K562 (cell line): ENCODE data around the gene THEM4. TPM values are rescaled to one million over a fixed set of nuclear protein-coding genes. Genes with fewer than 3 reads are reported as not detected.

Source experiments
- ATAC-seq: fragments of 200-7000 bp; cut with Tn5 transposase; 3 replicates; pipeline ENCODE4 v1.9.1; 2020; ENCODE audit warnings: moderate library complexity
- BruUV-seq: library from RNA; stranded (reverse); fragments of 400-500 nt; replicated peaks from 2 replicates; lab custom pipeline; 2021; lab: Mats Ljungman, UMichigan
- CTCF ChIA-PET: fragments of 300-600 bp; formaldehyde crosslinking; extraction: SDS; loops from one replicate; lab custom pipeline; 2021; ENCODE audit warnings: low intra/inter-chr PET ratio; lab: Yijun Ruan, JAX
- POLR2A ChIA-PET: fragments of 300-600, 350-650 bp; sonication (Branson Sonifier 250); formaldehyde crosslinking; extraction: SDS; loops from one replicate; lab custom pipeline; 2021; ENCODE audit warnings: antibody characterized with exemption, inconsistent platforms; lab: Yijun Ruan, JAX
- DNase-seq, 4 experiments: peaks; one replicate each; pipeline versions ENCODE4 v3.0.0 to v3.0.0-alpha.2; 2011 to 2018; ENCODE audit warnings: low spot score in 3 of 4, mixed read lengths in 3 of 4; ENCODE audit errors: extremely low read depth in 1 of 4
- FAIRE-seq: peaks from 2 replicates; lab custom pipeline; 2011; peaks lifted over from hg19 to GRCh38; lab: Jason Lieb, UNC
- H2AFZ ChIP-seq: 2 replicates; pipeline ENCODE4 v1.6.0; 2011; ENCODE audit warnings: low read depth, low read length, control low read depth, inconsistent platforms
- H3K27ac ChIP-seq: fragments of 200-600 bp; 3 replicates; pipeline ENCODE4 v1.8.0; 2011; ENCODE audit warnings: low read depth, mild to moderate bottlenecking, control low read depth, inconsistent platforms, low read length, moderate library complexity, mixed read lengths; ENCODE audit errors: extremely low read depth
- H3K27me3 ChIP-seq, 2 experiments: fragments of 300-600 bp in 1 of 2; 2 replicates in 1 of 2; 3 replicates in 1 of 2; pipeline versions ENCODE4 v1.6.0 to v1.8.0; 2011; ENCODE audit warnings: inconsistent platforms in 2 of 2, low read length in 2 of 2, mild to moderate bottlenecking in 1 of 2, mixed read lengths in 1 of 2, moderate library complexity in 1 of 2; ENCODE audit not compliant: control insufficient read depth in 2 of 2, insufficient read depth in 2 of 2
- H3K36me3 ChIP-seq: fragments of 300-600 bp; 3 replicates; pipeline ENCODE4 v1.8.0; 2011; ENCODE audit warnings: mild to moderate bottlenecking, low read length, inconsistent platforms; ENCODE audit not compliant: control insufficient read depth, insufficient read depth
- H3K4me1 ChIP-seq, 2 experiments: fragments of 200-600 bp in 1 of 2; replicated peaks in 1 of 2; 2 replicates in 1 of 2; 3 replicates in 1 of 2; pipeline versions ENCODE4 v1.5.1 to v1.8.0; 2011; ENCODE audit warnings: inconsistent platforms in 2 of 2, low read length in 2 of 2, mild to moderate bottlenecking in 1 of 2, mixed read lengths in 1 of 2, moderate library complexity in 1 of 2; ENCODE audit not compliant: control insufficient read depth in 2 of 2, insufficient read depth in 2 of 2
- H3K4me2 ChIP-seq: 2 replicates; pipeline ENCODE4 v1.6.1; 2011; ENCODE audit warnings: low read length, control low read depth, inconsistent platforms, mixed read lengths; ENCODE audit not compliant: insufficient read depth
- H3K4me3 ChIP-seq: fragments of 200-600 bp; sonication (generic), shearing (Covaris generic); 2 replicates; pipeline ENCODE4 v1.5.1; 2016; ENCODE audit warnings: control low read depth, inconsistent platforms
- H3K79me2 ChIP-seq: fragments of 200-600 bp; 3 replicates; pipeline ENCODE4 v1.8.0; 2011; ENCODE audit warnings: low read length, inconsistent platforms; ENCODE audit not compliant: control insufficient read depth, insufficient read depth
- H3K9ac ChIP-seq, 2 experiments: 2 replicates each; pipeline versions ENCODE4 v1.6.0 to v1.6.1; 2011; ENCODE audit warnings: low read depth in 2 of 2, low read length in 2 of 2, control low read depth in 1 of 2, inconsistent platforms in 1 of 2, mild to moderate bottlenecking in 1 of 2, mixed read lengths in 1 of 2; ENCODE audit not compliant: insufficient read depth in 1 of 2
- H3K9me1 ChIP-seq: one replicate; pipeline ENCODE4 v1.6.0; 2011; ENCODE audit warnings: inconsistent platforms, mild to moderate bottlenecking, low read length, moderate library complexity; ENCODE audit not compliant: control insufficient read depth, insufficient read depth
- H3K9me3 ChIP-seq: replicated peaks from 2 replicates; pipeline ENCODE4 v1.5.1; 2011; ENCODE audit warnings: low read depth, low read length, inconsistent platforms; ENCODE audit not compliant: control insufficient read depth, insufficient read depth
- H4K20me1 ChIP-seq: replicated peaks from 2 replicates; pipeline ENCODE4 v1.6.1; 2011; ENCODE audit warnings: low read length, inconsistent platforms, mixed read lengths; ENCODE audit not compliant: control insufficient read depth, insufficient read depth
- ADNP ChIP-seq: fragments of 200-800 bp; sonication (Bioruptor generic); IDR thresholded peaks from 2 replicates; pipeline ENCODE4 v1.6.1; 2016; ENCODE audit warnings: missing genetic modification characterization, missing compliant biosample characterization
- DPF2 ChIP-seq: fragments of 450-650 bp; IDR thresholded peaks from 2 replicates; pipeline ENCODE4 v1.6.1; 2016
- EGR1 ChIP-seq: fragments of 450-650 bp; conservative IDR thresholded peaks from 2 replicates; pipeline ENCODE4 v1.6.1; 2017; ENCODE audit warnings: mild to moderate bottlenecking
- HNRNPUL1 ChIP-seq: fragments of 200-400 bp; formaldehyde crosslinking; IDR thresholded peaks from 2 replicates; pipeline ENCODE4 v1.6.1; 2017; ENCODE audit warnings: low read length
- JUN ChIP-seq, 2 experiments: sonication (generic) in 1 of 2; formaldehyde crosslinking in 1 of 2; IDR thresholded peaks; 2 replicates each; pipeline versions ENCODE4 v1.6.1 to v1.8.0; 2012 to 2022; ENCODE audit warnings: borderline replicate concordance in 2 of 2, mild to moderate bottlenecking in 2 of 2, improper control_type of control experiment in 1 of 2, low read depth in 1 of 2, low read length in 1 of 2, missing genetic modification reagents in 1 of 2
- MYC ChIP-seq, 2 experiments: fragments of 250-450 bp in 1 of 2; sonication (Bioruptor Pico) in 1 of 2; IDR thresholded peaks; 2 replicates each; pipeline versions ENCODE4 v1.5.1 to v1.6.1; 2012 to 2021; ENCODE audit warnings: low read depth in 2 of 2, borderline replicate concordance in 1 of 2, improper control_type of control experiment in 1 of 2, low read length in 1 of 2, mild to moderate bottlenecking in 1 of 2, moderate library complexity in 1 of 2
- NFIX ChIP-seq: fragments of 250-450 bp; sonication (Bioruptor Pico); IDR thresholded peaks from 2 replicates; pipeline ENCODE4 v1.4.0; 2020; ENCODE audit warnings: low read depth, mild to moderate bottlenecking, moderate library complexity
- RBM17 ChIP-seq: fragments of 200-400 bp; formaldehyde crosslinking; IDR thresholded peaks from 2 replicates; pipeline ENCODE4 v1.6.1; 2017; ENCODE audit warnings: low read depth, mild to moderate bottlenecking, low read length, borderline replicate concordance
- SPI1 ChIP-seq: IDR thresholded peaks from 2 replicates; pipeline ENCODE4 v1.6.1; 2011; ENCODE audit warnings: low read depth, low read length, control low read depth, borderline replicate concordance
- SRF ChIP-seq, 2 experiments: fragments of 250-450, 450-650 bp in 1 of 2; sonication (Bioruptor Pico) in 1 of 2; sonication (generic) in 1 of 2; formaldehyde crosslinking; IDR thresholded peaks; 2 replicates each; pipeline versions ENCODE4 v1.5.0 to v1.5.1; 2020 to 2022; ENCODE audit warnings: mild to moderate bottlenecking in 1 of 2, missing genetic modification reagents in 1 of 2
- ZEB2 ChIP-seq: fragments of 450-650 bp; IDR thresholded peaks from 2 replicates; pipeline ENCODE4 v1.6.1; 2016
- ZNF398 ChIP-seq: fragments of 250-450 bp; sonication (Bioruptor Pico); IDR thresholded peaks from 2 replicates; pipeline ENCODE4 v1.8.0; 2021; ENCODE audit warnings: moderate library complexity, mild to moderate bottlenecking, inconsistent platforms
- ZNF699 ChIP-seq: fragments of 250-450 bp; sonication (Bioruptor Pico); IDR thresholded peaks from 2 replicates; pipeline ENCODE4 v1.8.0; 2021; ENCODE audit warnings: mild to moderate bottlenecking, moderate library complexity; ENCODE audit not compliant: insufficient replicate concordance
- WGBS: fragments of 100-300 bp; shearing (Covaris generic); methylation state at CpG from one replicate; pipeline ENCODE4 v1.1.6; 2016; ENCODE audit warnings: low coverage, mixed read lengths; ENCODE audit not compliant: insufficient coverage; ENCODE audit errors: missing lambda C conversion rate; 5-methylcytosine and 5-hydroxymethylcytosine counted together
- in situ Hi-C: fragments of 300-500 bp; cut with MboI; formaldehyde crosslinking; loops from 4 replicates; pipeline ENCODE4 v1.15.0; 2018; ENCODE audit warnings: inconsistent platforms, mixed read lengths
- intact Hi-C: fragments of 100-400 bp; cut with micrococcal nuclease; formaldehyde crosslinking; loops from 2 replicates; pipeline ENCODE4 v1.14.2; 2022
- polyA plus RNA-seq, 8 experiments: library from polyadenylated mRNA; depleted of rRNA in 4 of 8; stranded (reverse) in 5 of 8; unstranded in 3 of 8; fragments of >200 nt; fragmentation: Nextera tagmentation in 2 of 8; fragmentation: Illumina TruSeq in 1 of 8; extraction: Ambion mirVana in 2 of 8; extraction: Trizol in 1 of 8; gene quantifications; 2 replicates each; pipeline versions ENCODE4 v1.2.1 to v1.2.3, GENCODE V29; 2011 to 2014; ENCODE audit warnings: inconsistent platforms in 1 of 8, missing spikeins in 1 of 8
- total RNA-seq, 7 experiments: library from RNA; depleted of rRNA in 6 of 7; stranded (reverse); fragments of >200 nt in 6 of 7; fragmentation: Illumina TruSeq in 2 of 7; extraction: Trizol in 2 of 7; gene quantifications; 2 replicates each; pipeline versions ENCODE4 v1.2.1 to v1.2.3, GENCODE V29; 2011 to 2021; ENCODE audit warnings: low replicate concordance in 1 of 7
- TF ChIP-seq, protein P1 (sequence below): fragments of 450-650 bp; IDR thresholded peaks from 2 replicates; pipeline ENCODE4 v1.7.1; 2018; ENCODE audit warnings: mild to moderate bottlenecking, low read depth; ENCODE audit not compliant: partially characterized antibody

Gene THEM4
- total and polyA plus RNA-seq, 9 of the 15 experiments (the other 6 are each of a cell fraction or from before 2014, with no cell fraction given): 8.6 to 71.9 (median 35.3) TPM

- TF ChIP-seq ZNF398 (CRISPR knock-in tag): no peak
- no peak for TF ChIP-seq SPI1
- TF ChIP-seq ADNP (tag): peak; percentile 40; the same call in 1 of the 2 replicates
Observed at GRCh38 chr1:151924691-151925587, 15.6 kb upstream of the THEM4 start (continued).

DNA sequence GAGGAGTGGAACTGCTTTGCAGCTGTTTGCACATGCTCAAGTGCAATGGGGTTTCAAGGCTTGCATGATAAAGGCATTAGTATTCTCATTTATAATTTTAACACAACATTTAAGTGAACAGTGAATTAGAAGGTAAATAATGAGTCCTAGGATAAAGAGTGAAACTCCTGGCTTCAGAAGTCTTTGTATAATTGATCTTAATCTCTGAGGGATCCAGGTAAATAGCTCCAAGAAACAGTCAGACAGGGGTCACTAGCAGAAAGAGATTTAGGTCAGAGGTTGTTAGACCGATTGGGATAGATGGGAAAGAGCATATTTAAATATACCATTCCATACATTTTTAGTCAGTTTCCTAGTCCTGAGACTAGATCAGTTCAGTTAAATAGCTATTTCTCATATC lies 14.1 kb upstream of the THEM4 start:
- no peaks in the 10 kb centered on the region for H3K27me3 ChIP-seq
- BruUV-seq: no TSS peak
- no peaks in the 10 kb centered on the region for H4K20me1 ChIP-seq
- H3K9me3 ChIP-seq: no peaks in the 10 kb centered on the region
- no peak overlapping the region for H3K4me2 ChIP-seq
- no peak overlapping the region for H3K4me3 ChIP-seq
- intact Hi-C loops: no loop called here
- ChIA-PET CTCF (no interaction called here), POLR2A (interaction anchor here (0.6 to 1.2 kb wide), 5 partner anchors 18 to 1284 kb away, joined by 3 to 7 read pairs (median 4); partner anchors contain the start of gene CGN)
- no peak overlapping the region for H3K27ac ChIP-seq
- H3K9me1 ChIP-seq: no peaks in the 10 kb centered on the region
- H2AFZ ChIP-seq: peak overlapping the region; percentile 73; the same call in 1 of the 2 replicates
- ATAC-seq: no peak
- TF ChIP-seq MYC (IDR thresholded peaks at IDR 0.05; ENCODE audit: low read depth, low read length) (no peak), MYC (CRISPR knock-in tag; IDR thresholded peaks at IDR 0.05; ENCODE audit: borderline replicate concordance, low read depth) (no peak), SRF (CRISPR knock-in tag; IDR thresholded peaks at IDR 0.05) (no peak), NFIX (no peak), HNRNPUL1 (no peak), JUN (IDR thresholded peaks at IDR 0.05; ENCODE audit: borderline replicate concordance, low read depth, low read length) (no peak), JUN (CRISPR knock-in tag; IDR thresholded peaks at IDR 0.05; ENCODE audit: borderline replicate concordance) (no peak), ZEB2 (no peak), DPF2 (no peak), RBM17 (no peak), EGR1 (no peak), ZNF699 (CRISPR knock-in tag) (no peak)
- TF ChIP-seq, protein P1, sequence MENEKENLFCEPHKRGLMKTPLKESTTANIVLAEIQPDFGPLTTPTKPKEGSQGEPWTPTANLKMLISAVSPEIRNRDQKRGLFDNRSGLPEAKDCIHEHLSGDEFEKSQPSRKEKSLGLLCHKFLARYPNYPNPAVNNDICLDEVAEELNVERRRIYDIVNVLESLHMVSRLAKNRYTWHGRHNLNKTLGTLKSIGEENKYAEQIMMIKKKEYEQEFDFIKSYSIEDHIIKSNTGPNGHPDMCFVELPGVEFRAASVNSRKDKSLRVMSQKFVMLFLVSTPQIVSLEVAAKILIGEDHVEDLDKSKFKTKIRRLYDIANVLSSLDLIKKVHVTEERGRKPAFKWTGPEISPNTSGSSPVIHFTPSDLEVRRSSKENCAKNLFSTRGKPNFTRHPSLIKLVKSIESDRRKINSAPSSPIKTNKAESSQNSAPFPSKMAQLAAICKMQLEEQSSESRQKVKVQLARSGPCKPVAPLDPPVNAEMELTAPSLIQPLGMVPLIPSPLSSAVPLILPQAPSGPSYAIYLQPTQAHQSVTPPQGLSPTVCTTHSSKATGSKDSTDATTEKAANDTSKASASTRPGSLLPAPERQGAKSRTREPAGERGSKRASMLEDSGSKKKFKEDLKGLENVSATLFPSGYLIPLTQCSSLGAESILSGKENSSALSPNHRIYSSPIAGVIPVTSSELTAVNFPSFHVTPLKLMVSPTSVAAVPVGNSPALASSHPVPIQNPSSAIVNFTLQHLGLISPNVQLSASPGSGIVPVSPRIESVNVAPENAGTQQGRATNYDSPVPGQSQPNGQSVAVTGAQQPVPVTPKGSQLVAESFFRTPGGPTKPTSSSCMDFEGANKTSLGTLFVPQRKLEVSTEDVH: no peak
- H3K36me3 ChIP-seq: no peaks in the 10 kb centered on the region
- no peaks in the 10 kb centered on the region for H3K79me2 ChIP-seq
- in situ Hi-C loops: no loop called here
- H3K9ac ChIP-seq: no peak overlapping the region
- FAIRE-seq: no peak
- DNase-seq: no peak
- 0% methylated on average over 1 of the region's 1 CpG for WGBS
- peaks cover 7 to 26% of the 10 kb centered on the region in 2 experiments for H3K4me1 ChIP-seq
